HCEC 1CT (cell line): Measurements from ENCODE around the gene DNHD1.

Experiments
- DNase-seq: peaks from one replicate; pipeline ENCODE4 v3.0.0-alpha.2; 2017

The DNHD1 gene

DNA sequence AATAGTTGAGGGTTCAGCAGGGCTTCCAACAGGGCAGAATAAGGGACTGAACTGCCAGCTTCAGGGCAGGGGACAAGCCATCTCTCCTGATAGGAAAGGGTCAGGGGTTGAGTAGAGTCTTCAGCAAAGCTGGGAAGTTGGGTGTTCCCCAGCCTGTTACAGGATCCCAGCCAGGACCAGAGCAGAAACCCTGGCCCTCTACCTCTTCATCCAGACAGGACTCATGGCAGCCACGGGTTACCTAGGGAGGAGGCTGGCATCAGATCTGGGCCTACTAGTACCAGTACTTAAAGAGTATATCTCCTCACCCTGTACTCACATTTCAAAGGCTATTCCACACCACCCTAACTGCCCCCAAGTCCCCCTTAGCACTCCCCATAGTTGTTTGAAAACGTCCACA, 117.4 kb downstream of the DNHD1 start:
- DNase-seq, result no peak

DNA sequence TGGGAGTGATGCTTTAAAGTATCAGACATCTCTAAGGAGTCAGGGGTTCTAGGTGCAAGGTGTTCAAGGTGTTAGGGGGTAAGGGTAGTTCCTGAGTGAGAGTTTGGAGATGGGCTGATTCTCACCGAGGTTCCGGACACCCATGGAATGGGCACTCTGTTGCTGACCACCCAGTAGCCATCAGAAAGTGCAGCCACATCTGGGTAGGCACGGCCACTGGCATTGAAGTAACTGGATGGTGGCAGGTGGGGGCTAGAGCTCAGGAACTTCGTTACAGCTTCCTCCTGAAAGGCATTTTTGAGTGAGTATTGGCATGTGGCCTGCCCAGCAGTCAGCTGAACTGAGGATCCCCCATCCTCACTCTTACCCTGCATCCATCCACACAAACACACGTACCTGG, 118.0 kb downstream of the DNHD1 start:
- no peak for DNase-seq

GRCh38 chr11:6615882-6616585, 119.0 kb downstream of the DNHD1 start:
- DNase-seq, result peak; percentile 76

- peak; percentile 39 for DNase-seq
These were observed 119.6 kb downstream of the DNHD1 start for GRCh38 chr11:6616596-6617250.

DNA sequence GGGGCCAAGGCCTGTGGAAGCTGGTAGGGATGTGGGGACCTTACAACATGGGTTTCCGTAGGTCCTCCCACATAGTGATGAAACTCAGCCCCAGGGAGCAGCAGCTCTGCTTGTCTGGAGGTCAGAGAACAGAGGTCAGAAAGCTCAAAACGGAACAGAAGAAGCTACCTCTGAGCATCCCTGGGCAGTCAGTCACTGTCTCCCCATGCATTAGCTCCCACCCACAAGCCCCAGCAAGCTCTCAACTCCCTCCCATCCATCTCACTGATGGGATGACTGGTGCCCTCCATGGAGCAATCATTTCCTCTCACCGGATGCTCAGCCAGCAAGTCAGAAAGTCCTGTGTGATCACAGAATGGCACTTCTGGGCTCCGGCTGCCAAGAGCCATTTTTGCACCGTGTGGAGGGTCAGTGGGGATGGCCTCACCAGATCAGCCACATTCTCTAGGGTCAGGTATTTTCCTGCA, 120.3 kb downstream of the DNHD1 start:
- DNase-seq, result peak; percentile 84

GRCh38 chr11:6618117-6619003, 121.3 kb downstream of the DNHD1 start:
- peak; percentile 93 for DNase-seq

- DNase-seq, result peak; percentile 97
These were observed 122.1 kb downstream of the DNHD1 start, which contains the start of gene TPP1 for GRCh38 chr11:6619004-6619745. TPP1 (minus strand) TSS chr11:6619422; CDS start chr11:6619400, 22 bp downstream.

DNA sequence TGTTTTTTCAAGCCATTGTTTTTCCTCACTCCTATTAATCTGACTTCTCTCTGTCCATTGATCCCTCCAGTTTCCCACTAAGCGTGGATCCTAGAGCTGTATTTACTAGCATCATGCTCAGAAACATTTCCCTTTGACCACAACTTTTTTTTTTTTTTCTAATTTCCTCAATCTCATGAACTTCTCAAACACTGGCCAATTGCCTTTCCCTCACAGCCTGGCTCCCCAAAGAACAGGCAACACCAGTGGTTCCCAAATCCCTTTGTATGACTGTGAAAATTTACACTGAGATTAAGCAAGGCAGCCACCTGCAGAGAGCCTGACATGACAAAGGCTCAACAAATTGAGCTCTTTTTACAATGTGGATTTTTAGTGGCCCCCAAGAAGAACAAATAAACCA, 123.6 kb downstream of the DNHD1 start:
- DNase-seq, result no peak
